Measurements from ENCODE around the gene TMPRSS9. TPM values are rescaled to one million over a fixed set of nuclear protein-coding genes. Genes with fewer than 3 reads are reported as not detected.

TMPRSS9 gene
- total RNA-seq, 4 donors from 2014 or later, result not detected

GRCh38 chr19:2325281-2326046 lies 34.6 kb upstream of the TMPRSS9 start:
- TF ChIP-seq, protein P1, sequence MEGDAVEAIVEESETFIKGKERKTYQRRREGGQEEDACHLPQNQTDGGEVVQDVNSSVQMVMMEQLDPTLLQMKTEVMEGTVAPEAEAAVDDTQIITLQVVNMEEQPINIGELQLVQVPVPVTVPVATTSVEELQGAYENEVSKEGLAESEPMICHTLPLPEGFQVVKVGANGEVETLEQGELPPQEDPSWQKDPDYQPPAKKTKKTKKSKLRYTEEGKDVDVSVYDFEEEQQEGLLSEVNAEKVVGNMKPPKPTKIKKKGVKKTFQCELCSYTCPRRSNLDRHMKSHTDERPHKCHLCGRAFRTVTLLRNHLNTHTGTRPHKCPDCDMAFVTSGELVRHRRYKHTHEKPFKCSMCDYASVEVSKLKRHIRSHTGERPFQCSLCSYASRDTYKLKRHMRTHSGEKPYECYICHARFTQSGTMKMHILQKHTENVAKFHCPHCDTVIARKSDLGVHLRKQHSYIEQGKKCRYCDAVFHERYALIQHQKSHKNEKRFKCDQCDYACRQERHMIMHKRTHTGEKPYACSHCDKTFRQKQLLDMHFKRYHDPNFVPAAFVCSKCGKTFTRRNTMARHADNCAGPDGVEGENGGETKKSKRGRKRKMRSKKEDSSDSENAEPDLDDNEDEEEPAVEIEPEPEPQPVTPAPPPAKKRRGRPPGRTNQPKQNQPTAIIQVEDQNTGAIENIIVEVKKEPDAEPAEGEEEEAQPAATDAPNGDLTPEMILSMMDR (IDR thresholded peaks at IDR 0.05; ENCODE audit: low read depth), result no peak

GRCh38 chr19:2326699-2327360 lies 33.2 kb upstream of the TMPRSS9 start:
- TF ChIP-seq, protein P1 (IDR thresholded peaks at IDR 0.05; ENCODE audit: low read depth), result no peak

DNA sequence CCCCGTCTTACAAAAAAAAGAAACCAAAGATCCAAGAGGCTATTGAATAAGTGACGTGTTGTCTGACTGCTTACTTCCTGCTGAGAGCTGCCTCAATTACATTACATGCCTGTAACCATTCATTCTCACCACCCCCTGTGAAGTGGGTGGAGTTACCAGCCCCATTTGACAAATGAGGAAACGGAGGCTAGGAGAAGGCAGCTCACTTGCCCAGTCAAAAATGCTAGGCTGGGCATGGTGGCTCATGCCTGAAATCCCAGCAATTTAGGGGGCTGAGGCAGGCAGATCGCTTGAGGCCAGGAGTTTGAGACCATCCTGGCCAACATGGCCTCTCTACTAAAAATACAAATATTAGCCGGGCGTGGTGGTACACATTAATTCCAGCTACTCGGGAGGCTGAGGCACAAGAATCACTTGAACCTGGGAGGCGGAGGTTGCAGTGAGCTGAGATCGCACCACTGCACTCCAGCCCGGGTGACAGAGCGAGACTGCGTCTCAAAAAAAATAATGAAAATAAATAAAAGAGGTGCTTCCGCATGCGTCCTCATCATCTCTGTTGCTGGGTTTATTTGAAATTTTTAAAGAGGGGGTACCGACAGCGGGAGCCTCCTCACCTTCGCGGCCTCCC lies 32.2 kb upstream of the TMPRSS9 start:
- TF ChIP-seq, protein P1 (IDR thresholded peaks at IDR 0.05; ENCODE audit: low read depth), result no peak

GRCh38 chr19:2328401-2329148 lies 31.5 kb upstream of the TMPRSS9 start, which contains the start of the genes LSM7 and SPPL2B:
Gene LSM7 (minus strand): TSS chr19:2328586. CDS start chr19:2328566, 20 bp downstream.
Gene SPPL2B (plus strand): TSS chr19:2328684. CDS start chr19:2328710, 26 bp downstream.
- TF ChIP-seq, protein P1 (IDR thresholded peaks at IDR 0.05; ENCODE audit: low read depth), result no peak

GRCh38 chr19:2329149-2329478 lies 31.0 kb upstream of the TMPRSS9 start:
- TF ChIP-seq, protein P1 (IDR thresholded peaks at IDR 0.05; ENCODE audit: low read depth), result no peak

DNA sequence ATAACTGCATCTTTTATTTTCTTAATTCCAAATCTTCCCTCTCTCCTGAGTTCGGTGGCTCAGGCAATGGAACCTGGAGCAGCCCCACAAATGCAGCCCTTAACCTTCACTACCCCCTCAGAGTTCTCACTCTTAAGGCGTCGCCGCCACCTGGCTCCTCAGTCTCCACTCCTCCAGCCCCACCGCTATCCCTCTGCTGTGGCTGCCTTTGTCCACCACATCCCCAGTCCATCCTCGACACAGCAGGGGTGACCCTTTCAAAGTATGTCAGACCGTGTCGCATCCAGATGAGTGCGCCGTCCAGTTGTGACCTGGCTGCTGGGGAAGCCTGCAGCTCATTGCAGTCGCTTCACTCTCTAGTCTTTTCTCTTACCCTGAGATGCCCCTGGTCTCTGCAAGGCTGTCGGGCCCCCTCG lies 30.6 kb upstream of the TMPRSS9 start:
- TF ChIP-seq, protein P1 (IDR thresholded peaks at IDR 0.05; ENCODE audit: low read depth), result no peak

All from subcutaneous adipose tissue (tissue), 4 donors.